IgD-negative memory B cell (primary cell): ENCODE data around the gene SLC2A8. TPM values are rescaled to one million over a fixed set of nuclear protein-coding genes. Genes with fewer than 3 reads are reported as not detected.

Experiments
- H3K27ac Mint-ChIP-seq, 3 donors: one replicate each; pipeline ENCODE4 v1.8.0; 2020 to 2022; ENCODE audit warnings: mild to moderate bottlenecking in 3 of 3, mixed read lengths in 3 of 3, moderate library complexity in 1 of 3
- H3K27me3 Mint-ChIP-seq: one replicate; pipeline ENCODE4 v1.8.0; 2021; ENCODE audit warnings: mixed read lengths
- H3K36me3 Mint-ChIP-seq: one replicate; pipeline ENCODE4 v1.8.0; 2020; ENCODE audit warnings: mild to moderate bottlenecking, mixed read lengths
- H3K4me1 Mint-ChIP-seq, 3 donors: one replicate each; pipeline ENCODE4 v1.8.0; 2020 to 2022; ENCODE audit warnings: mixed read lengths in 3 of 3, mild to moderate bottlenecking in 1 of 3
- H3K4me3 Mint-ChIP-seq, 4 donors: one replicate each; pipeline ENCODE4 v1.8.0; 2020 to 2022; ENCODE audit warnings: mild to moderate bottlenecking in 4 of 4, mixed read lengths in 4 of 4, moderate library complexity in 3 of 4
- H3K9me3 Mint-ChIP-seq, 3 donors: one replicate each; pipeline ENCODE4 v1.8.0; 2020 to 2021; ENCODE audit warnings: mixed read lengths in 3 of 3, mild to moderate bottlenecking in 1 of 3
- polyA plus RNA-seq: library from polyadenylated mRNA; unstranded; fragments of 300-500 nt; fragmentation: Illumina TruSeq; gene quantifications from one replicate; pipeline ENCODE4 v1.2.3, GENCODE V29; 2021

SLC2A8 gene
- polyA plus RNA-seq, 1 donor from 2014 or later: 7.8 TPM

DNA sequence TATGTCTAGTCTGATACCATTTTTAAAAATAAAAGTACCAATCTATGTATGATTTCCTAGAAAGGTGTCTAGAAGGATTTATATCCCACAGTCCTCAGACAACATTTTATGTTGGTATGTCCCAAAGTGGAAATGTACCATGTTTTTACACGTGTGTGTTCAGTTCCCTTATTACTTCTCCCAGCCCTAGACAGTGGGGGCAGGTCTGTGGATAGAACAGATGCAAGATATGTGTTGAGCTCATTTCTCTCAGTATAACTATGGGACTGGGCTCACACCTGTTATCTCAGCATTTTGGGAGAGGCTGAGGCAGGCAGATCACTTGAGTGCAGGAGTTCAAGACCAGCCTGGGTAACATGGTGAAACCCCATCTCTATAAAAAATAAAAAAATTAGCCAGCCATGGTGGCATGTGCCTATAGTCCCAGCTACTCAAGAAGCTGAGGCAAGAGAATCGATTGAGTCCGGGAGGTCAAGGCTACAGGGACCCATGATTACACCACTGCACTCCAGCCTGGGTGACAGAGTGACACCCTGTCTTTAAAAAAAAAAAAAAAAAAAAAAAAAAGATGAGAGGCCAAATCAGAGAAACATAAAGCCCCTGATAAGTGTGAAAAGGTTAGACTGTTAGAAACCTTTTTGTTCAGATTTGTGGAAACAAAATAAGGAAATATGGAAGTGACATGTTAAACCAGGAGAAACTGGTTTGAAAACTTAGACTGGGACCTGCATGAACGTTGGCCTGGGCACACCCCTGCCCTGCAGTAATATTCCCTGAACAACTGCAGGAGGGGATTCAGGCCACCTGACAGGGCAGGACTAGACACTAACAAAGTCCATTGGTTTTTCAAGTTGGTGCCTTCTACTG, 7.4 kb upstream of the SLC2A8 start:
- peaks cover 0 to 11% (median 5%) of the 10 kb centered on the region in 3 donors for H3K4me1 Mint-ChIP-seq
- no peaks in the 10 kb centered on the region for H3K36me3 Mint-ChIP-seq
- no peak overlapping the region for H3K27ac Mint-ChIP-seq
- H3K4me3 Mint-ChIP-seq: no peak overlapping the region
- no peaks in the 10 kb centered on the region for H3K27me3 Mint-ChIP-seq
- H3K9me3 Mint-ChIP-seq: no peaks in the 10 kb centered on the region

DNA sequence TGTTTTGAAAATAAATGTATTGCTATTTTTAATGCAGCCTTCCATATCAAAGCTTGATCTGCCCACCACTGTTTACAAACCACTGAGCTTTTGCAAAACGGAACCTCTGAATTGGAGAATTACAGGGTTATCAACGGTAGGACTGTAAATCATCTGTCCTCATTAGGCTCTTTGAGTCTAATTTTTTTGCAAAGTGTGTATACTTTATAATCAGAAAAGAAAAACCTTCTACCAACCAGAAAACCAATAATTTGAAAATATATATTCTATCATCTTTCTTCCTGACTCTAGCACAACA, 6.8 kb upstream of the SLC2A8 start:
- Mint-ChIP-seq H3K27ac (no peak overlapping the region), H3K27me3 (no peaks in the 10 kb centered on the region), H3K4me1 (peaks cover 0 to 11% (median 5%) of the 10 kb centered on the region in 3 donors), H3K9me3 (no peaks in the 10 kb centered on the region), H3K36me3 (no peaks in the 10 kb centered on the region), H3K4me3 (no peak overlapping the region)

DNA sequence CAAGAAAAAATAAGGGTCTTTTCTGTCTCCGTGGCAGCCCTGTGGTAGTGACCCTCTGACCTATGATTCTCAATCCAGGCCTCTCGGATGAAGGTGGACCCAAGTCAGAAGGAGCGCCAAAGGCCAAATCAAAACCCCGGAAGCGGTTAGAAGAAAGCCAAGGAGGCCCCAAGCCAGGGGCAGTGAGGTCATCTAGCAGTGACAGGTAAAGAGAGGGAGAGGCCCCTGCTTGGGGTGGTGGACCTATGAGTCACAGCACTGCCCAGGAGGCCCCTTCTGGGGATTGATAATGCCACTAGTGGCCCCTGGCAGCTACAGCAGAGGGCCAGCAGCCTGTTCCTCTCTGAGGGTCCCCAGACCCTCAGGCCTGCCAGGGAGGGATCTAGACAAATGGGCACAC, 6.4 kb upstream of the SLC2A8 start:
- Mint-ChIP-seq H3K4me1 (peaks cover 0 to 11% (median 5%) of the 10 kb centered on the region in 3 donors), H3K9me3 (no peaks in the 10 kb centered on the region), H3K27me3 (no peaks in the 10 kb centered on the region), H3K27ac (no peak overlapping the region), H3K36me3 (no peaks in the 10 kb centered on the region), H3K4me3 (no peak overlapping the region)

DNA sequence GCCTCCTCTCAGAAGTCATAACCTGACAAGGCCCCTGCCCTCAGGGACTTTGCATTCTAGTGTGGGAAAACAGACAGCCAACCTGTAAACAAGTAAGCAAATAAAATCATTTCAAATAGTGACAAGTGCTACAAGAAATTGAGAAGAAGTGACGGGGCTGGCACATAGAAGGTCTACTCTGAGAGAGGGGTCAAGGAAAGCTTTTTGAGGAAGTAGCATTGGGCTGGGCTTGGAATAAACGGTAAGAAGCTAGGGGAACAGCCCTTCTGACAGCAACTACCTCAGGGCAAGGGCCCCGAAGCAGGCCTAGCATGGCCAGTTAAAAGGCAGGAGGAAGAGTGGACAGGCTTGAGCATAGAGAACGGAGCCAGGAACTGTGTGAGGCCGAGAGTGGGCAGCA, 4.8 kb upstream of the SLC2A8 start:
- Mint-ChIP-seq H3K27ac (no peak overlapping the region), H3K36me3 (no peaks in the 10 kb centered on the region), H3K4me1 (peaks cover 0 to 15% (median 7%) of the 10 kb centered on the region in 3 donors), H3K27me3 (no peaks in the 10 kb centered on the region), H3K9me3 (no peaks in the 10 kb centered on the region), H3K4me3 (no peak overlapping the region)

DNA sequence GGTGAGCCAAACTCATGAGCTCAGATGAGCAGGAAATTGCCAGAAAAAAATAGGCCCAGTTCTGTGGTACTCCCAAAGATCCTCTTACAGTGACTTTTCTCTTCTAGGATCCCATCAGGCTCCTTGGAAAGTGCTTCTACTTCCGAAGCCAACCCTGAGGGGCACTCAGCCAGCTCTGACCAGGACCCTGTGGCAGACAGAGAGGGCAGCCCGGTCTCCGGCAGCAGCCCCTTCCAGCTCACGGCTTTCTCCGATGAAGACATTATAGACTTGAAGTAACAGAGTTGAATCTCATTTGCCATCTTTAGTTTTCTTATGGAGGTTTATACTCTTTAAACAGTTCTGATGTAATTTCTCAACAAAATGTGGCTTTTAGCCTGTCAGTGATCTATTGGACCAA, 4.0 kb upstream of the SLC2A8 start:
- peak overlapping the region in 2 of 3 donors; percentile 46 to 59 for H3K27ac Mint-ChIP-seq

DNA sequence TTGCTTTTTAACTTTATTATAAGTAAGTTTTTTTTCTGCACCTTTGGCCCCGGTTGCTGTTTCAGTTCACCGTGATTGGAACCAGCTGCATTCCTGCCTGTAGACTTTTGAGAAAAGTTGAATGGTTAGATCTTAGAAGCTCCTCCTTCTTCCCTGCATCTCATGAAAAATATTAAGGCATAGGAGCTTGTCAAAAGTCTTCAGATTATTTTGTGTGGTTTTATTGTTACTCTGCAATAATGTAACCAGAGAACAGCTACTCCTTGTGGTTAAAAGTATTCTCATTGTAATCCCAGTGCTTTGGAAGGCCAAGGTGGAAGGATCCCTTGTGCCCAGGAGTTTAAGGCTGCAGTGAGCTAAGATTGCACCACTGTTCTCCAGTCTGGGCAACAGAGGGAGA, 3.3 kb upstream of the SLC2A8 start:
- peaks cover 0 to 8% (median 2%) of the 10 kb centered on the region in 3 donors for H3K4me1 Mint-ChIP-seq
- no peaks in the 10 kb centered on the region for H3K36me3 Mint-ChIP-seq
- H3K4me3 Mint-ChIP-seq: no peak overlapping the region
- no peaks in the 10 kb centered on the region for H3K9me3 Mint-ChIP-seq
- H3K27ac Mint-ChIP-seq: no peak overlapping the region
- no peaks in the 10 kb centered on the region for H3K27me3 Mint-ChIP-seq

More for the DNA sequence above, 4.0 kb upstream of the SLC2A8 start:
- Mint-ChIP-seq H3K9me3 (no peaks in the 10 kb centered on the region), H3K4me1 (peaks cover 0 to 15% (median 7%) of the 10 kb centered on the region in 3 donors), H3K36me3 (no peaks in the 10 kb centered on the region), H3K4me3 (no peak overlapping the region), H3K27me3 (no peaks in the 10 kb centered on the region)

DNA sequence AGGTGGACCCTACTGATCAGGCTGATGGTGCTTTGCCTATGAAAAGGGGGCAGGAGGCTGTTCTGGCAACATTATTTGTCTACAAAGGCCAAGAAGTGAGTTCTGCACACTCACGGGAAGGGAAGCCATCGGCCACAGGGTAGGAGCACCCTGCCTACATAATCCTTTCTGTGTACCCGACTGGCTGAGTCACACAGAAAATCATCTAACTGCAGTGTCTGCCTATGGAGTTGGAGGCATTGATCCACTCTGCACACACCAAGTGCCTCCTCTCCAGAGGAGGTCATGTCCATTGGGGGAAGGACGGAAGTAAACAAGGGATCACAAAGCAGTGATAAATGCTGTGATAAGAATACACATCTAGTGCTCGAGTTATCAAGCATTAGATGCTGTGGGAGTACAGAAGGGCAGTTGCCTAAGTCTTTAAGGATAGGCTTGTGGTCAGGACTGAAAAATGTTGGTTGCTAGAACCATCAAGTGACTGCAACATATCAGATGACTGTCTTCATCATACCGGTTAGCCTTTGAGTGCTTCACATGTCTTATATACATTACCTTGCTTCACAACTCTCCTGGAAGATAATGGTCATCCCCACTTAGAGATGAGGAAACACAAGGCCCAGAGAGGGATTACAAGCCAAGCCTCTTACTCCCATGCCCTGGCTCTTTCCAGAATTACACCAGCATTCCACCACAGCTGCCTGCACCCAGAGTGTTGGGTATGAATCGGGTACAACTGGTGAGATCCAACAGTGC, 1.3 kb upstream of the SLC2A8 start:
- Mint-ChIP-seq H3K4me1 (peaks cover 0 to 4% (median 2%) of the 10 kb centered on the region in 3 donors), H3K27ac (peak overlapping the region; percentile 16 to 86 (median 65)), H3K36me3 (no peaks in the 10 kb centered on the region), H3K9me3 (no peaks in the 10 kb centered on the region), H3K27me3 (no peaks in the 10 kb centered on the region), H3K4me3 (peak overlapping the region; percentile 81 to 92 (median 84))

DNA sequence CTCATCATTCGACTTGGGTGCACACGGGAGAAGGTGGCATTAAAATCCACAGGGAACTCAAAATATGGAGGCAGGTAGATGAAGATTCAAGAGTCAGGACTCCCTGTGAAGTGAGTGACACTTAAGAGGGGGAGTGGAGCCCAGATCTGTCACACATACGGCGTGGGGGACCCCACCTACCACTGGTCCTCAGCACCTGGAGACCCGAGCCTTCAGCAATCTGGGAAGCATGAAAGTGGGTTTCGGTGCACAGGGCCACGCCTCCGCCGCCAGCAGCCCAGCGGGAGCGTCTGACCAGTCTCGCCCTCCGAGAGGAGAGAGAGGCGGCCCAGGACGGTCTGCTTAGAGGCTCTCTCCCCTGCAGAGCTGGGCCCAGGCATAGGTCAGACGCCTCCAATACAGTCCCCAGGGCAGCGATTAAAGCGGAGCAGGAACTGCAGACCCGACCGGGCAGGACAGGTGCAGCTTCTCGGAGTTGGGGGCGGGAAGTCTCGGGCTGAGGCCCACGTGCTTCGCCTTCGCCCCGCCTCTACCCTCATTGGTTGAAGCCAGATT, 639 bp upstream of the SLC2A8 start:
- Mint-ChIP-seq H3K27me3 (no peaks in the 10 kb centered on the region), H3K4me3 (peak overlapping the region; percentile 81 to 92 (median 84)), H3K4me1 (peaks cover 0 to 4% (median 2%) of the 10 kb centered on the region in 3 donors), H3K27ac (peak overlapping the region; percentile 46 to 86 (median 65)), H3K9me3 (no peaks in the 10 kb centered on the region), H3K36me3 (no peaks in the 10 kb centered on the region)

DNA sequence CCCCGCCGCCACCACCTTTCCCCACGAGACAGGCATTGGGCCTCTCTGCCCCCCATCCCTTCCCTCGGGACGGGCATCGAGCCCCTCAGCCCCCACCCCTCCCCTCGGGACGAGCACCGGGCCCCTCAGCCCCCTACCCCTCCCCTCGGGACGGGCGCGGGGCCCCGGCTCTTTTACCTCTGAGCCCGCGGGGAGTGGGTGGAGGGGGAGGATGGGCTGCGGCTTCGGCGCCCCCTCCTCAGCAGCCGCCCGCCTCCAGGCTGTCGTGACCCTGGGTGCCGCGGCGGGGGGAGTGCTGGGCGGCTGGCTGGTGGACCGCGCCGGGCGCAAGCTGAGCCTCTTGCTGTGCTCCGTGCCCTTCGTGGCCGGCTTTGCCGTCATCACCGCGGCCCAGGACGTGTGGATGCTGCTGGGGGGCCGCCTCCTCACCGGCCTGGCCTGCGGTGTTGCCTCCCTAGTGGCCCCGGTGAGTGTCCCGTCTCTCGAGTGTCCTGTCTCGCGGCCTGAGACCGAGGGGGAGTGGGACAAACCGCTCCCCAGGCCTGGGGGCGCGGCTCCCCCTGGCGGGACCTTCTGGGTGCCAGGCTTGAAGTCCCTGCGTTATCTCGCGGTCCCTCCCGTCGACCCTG, 791 bp downstream of the SLC2A8 start:
- H3K4me3 Mint-ChIP-seq: peak overlapping the region; percentile 81 to 92 (median 86)
- peaks cover 0 to 4% (median 2%) of the 10 kb centered on the region in 3 donors for H3K4me1 Mint-ChIP-seq
- H3K36me3 Mint-ChIP-seq: peaks cover 7% of the 10 kb centered on the region
- no peaks in the 10 kb centered on the region for H3K9me3 Mint-ChIP-seq
- no peaks in the 10 kb centered on the region for H3K27me3 Mint-ChIP-seq
- peak overlapping the region in 2 of 3 donors; percentile 28 to 62 for H3K27ac Mint-ChIP-seq

DNA sequence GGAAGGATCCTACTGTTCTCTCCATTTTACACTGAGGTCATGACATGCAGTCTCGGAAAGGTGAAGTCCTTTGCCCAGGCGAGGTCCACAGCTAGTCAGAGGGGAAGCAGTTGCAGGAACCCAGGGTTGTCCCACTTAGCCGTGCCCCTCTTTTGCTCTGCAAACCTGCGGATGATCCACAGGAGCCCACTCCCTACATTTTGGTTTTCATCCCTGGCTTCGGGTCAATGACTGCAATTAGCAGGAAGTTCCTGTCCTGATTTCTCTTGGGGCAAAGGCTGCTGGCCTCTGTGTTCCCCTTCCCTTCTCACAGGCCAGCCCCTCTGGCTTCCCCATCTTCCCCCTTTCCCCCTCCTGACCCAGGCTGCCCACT, 1.3 kb downstream of the SLC2A8 start:
- H3K36me3 Mint-ChIP-seq: peaks cover 7% of the 10 kb centered on the region
- H3K27me3 Mint-ChIP-seq: no peaks in the 10 kb centered on the region

DNA sequence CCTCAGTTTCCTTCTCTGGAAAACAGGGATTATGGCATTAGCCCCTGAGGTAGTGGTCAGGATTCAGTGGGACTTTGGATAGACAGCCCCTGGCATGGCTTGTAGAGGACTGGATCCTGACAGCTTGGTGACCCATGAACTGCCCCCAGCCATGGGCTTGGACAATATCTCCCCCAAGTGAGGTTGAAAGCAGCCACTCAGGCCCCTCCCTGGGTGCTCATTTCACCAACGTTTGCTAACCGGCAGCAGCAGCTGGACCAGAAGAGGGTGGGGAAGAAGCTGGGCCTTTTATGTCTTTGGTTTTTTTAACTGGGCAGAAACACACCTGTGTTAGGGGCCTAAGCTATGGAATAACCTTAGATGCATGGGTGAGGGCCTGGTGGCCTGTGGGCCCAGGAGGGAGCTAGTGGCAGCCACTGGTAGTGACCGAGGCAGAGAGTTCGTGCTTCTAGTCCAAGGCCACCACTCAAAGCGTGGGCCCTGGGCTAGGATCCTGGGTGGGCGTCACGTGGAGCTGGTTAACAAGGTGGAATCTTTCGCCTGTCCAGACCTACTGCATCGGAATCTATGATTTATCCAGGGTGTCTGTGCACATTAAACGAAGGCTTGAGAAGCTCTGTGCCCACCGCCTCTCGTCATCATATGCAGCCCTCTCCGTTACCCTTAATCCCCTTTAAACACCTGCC, 1.9 kb downstream of the SLC2A8 start:
- Mint-ChIP-seq H3K9me3 (no peaks in the 10 kb centered on the region), H3K4me3 (peak overlapping the region; percentile 74 to 89 (median 84)), H3K36me3 (peaks cover 7% of the 10 kb centered on the region), H3K27ac (peak overlapping the region in 2 of 3 donors; percentile 28 to 62), H3K27me3 (no peaks in the 10 kb centered on the region), H3K4me1 (peaks cover 0 to 4% (median 2%) of the 10 kb centered on the region in 3 donors)

More for the DNA sequence above, 1.3 kb downstream of the SLC2A8 start:
- peaks cover 0 to 4% (median 2%) of the 10 kb centered on the region in 3 donors for H3K4me1 Mint-ChIP-seq
- H3K4me3 Mint-ChIP-seq: peak overlapping the region; percentile 74 to 89 (median 84)
- H3K27ac Mint-ChIP-seq: peak overlapping the region in 2 of 3 donors; percentile 28 to 62
- H3K9me3 Mint-ChIP-seq: no peaks in the 10 kb centered on the region

DNA sequence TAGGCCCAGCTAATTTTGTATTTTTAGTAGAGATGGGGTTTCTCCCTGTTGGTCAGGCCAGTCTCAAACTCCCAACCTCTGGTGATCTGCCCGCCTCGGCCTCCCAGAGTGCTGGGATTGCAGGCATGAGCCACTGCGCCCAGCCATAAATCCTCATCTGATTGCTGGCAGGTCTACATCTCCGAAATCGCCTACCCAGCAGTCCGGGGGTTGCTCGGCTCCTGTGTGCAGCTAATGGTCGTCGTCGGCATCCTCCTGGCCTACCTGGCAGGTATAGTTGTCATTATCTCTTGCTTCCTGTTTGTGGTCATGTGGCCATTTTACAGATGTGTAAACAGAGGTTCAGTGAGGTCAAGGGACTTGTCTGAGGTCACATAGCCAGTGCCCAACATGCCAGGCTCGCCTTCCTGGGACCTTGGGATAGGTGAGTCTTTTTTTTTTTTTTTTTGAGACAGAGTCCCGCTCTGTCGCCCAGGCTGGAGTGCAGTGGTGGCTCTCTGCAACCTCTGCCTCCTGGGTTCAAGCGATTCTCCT, 2.8 kb downstream of the SLC2A8 start:
- Mint-ChIP-seq H3K27ac (no peak overlapping the region), H3K4me1 (peaks cover 0 to 4% (median 2%) of the 10 kb centered on the region in 3 donors), H3K36me3 (peaks cover 7% of the 10 kb centered on the region), H3K4me3 (peak overlapping the region in 1 of 4 donors; percentile 83), H3K27me3 (no peaks in the 10 kb centered on the region), H3K9me3 (no peaks in the 10 kb centered on the region)

DNA sequence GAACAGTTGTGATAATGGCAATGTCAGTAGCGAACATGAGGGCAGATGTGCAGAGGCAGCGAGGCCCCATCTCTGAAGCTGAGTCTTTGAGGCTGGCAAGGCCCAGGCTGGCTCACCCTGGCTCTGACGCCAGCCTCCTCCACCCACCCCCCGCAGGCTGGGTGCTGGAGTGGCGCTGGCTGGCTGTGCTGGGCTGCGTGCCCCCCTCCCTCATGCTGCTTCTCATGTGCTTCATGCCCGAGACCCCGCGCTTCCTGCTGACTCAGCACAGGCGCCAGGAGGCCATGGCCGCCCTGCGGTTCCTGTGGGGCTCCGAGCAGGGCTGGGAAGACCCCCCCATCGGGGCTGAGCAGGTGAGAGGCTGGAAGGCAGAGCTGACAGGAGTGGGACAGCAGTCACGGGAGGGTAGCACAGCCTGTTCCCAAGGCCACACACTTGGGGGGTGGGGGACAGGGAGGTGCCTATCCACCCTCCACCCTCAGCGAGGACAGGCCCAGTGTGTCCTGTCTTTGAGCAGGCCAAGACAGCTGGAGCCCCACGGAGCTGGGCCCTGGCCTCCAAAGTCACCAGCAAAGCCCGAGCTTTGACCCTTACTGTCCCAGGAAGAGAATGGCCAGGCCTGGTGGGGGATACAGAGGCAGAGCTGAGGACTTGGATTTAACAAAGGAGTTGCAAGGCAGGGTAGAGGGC, 5.6 kb downstream of the SLC2A8 start:
- Mint-ChIP-seq H3K36me3 (peaks cover 7% of the 10 kb centered on the region), H3K4me1 (no peaks in the 10 kb centered on the region), H3K4me3 (no peak overlapping the region), H3K27ac (no peak overlapping the region), H3K9me3 (no peaks in the 10 kb centered on the region), H3K27me3 (no peaks in the 10 kb centered on the region)
